GM10847 (cell line): ENCODE measurements around the gene CEP250.

ENCODE experiments used
- POLR2A ChIP-seq: IDR thresholded peaks from 2 replicates; pipeline ENCODE4 v1.6.1; 2011; ENCODE audit not compliant: insufficient read length; ENCODE audit errors: extremely low read depth

The CEP250 gene

GRCh38 chr20:35527122-35527769 lies 71.8 kb downstream of the CEP250 start:
- no peak for TF ChIP-seq POLR2A

GRCh38 chr20:35529552-35529951 lies 74.2 kb downstream of the CEP250 start, which contains the start of gene C20orf173:
TSS of gene C20orf173 (minus strand) at chr20:35529652. CDS start at chr20:35529373, 279 bp downstream.
- TF ChIP-seq POLR2A: no peak

- TF ChIP-seq POLR2A: no peak
Measured at GRCh38 chr20:35539756-35540212, 84.4 kb downstream of the CEP250 start.

- TF ChIP-seq POLR2A: no peak
Measured at GRCh38 chr20:35541118-35541782, 85.9 kb downstream of the CEP250 start.

GRCh38 chr20:35541783-35542662 lies 86.6 kb downstream of the CEP250 start, which contains the start of gene ERGIC3:
TSS of gene ERGIC3 (plus strand) at chr20:35542078. CDS start at chr20:35542098, 20 bp downstream.
- TF ChIP-seq POLR2A: peak; percentile 40

GRCh38 chr20:35542990-35543389 lies 87.6 kb downstream of the CEP250 start:
- no peak for TF ChIP-seq POLR2A

GRCh38 chr20:35544436-35544835 lies 89.0 kb downstream of the CEP250 start:
- TF ChIP-seq POLR2A: no peak

- TF ChIP-seq POLR2A: no peak
Measured at GRCh38 chr20:35546127-35546526, 90.7 kb downstream of the CEP250 start.

GRCh38 chr20:35547329-35547728 lies 91.9 kb downstream of the CEP250 start:
- TF ChIP-seq POLR2A: no peak

GRCh38 chr20:35551503-35551902 lies 96.1 kb downstream of the CEP250 start:
- no peak for TF ChIP-seq POLR2A

- no peak for TF ChIP-seq POLR2A
Measured at GRCh38 chr20:35552914-35553313, 97.5 kb downstream of the CEP250 start.

GRCh38 chr20:35555951-35556645 lies 100.7 kb downstream of the CEP250 start:
- TF ChIP-seq POLR2A: no peak

- no peak for TF ChIP-seq POLR2A
Measured at GRCh38 chr20:35556871-35557270, 101.5 kb downstream of the CEP250 start.

GRCh38 chr20:35558451-35558850 lies 103.1 kb downstream of the CEP250 start:
- TF ChIP-seq POLR2A: no peak
